HG03460 (cell line): ENCODE data around the gene KCNT2.

ENCODE experiments used
- ATAC-seq: cut with Tn5 transposase; IDR thresholded peaks from one replicate; pipeline ENCODE4 v1.9.1; 2021; ENCODE audit not compliant: unreplicated experiment

The KCNT2 gene

DNA sequence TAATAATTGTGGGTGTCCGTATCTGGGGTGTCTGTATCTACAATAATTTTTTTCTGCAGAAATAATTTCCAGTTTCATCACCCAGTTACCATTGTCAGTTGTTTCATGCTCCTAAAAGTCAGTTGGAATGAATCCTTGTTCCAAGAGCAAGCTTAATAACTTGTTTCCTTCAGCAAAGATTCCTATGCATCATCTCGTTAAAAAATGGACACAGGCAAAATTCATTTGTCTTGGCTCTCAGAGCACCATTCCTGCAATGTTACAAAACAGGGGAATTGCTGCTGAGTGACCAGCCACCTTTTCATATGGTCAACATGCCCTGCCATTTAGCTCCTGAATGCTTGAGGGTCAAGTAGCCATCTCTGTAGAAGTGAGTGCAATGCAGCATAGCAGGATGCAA is 393.4 kb downstream of the KCNT2 start:
- ATAC-seq, result no peak

- ATAC-seq, result no peak
These were observed 398.3 kb downstream of the KCNT2 start for GRCh38 chr1:196209983-196210382.

DNA sequence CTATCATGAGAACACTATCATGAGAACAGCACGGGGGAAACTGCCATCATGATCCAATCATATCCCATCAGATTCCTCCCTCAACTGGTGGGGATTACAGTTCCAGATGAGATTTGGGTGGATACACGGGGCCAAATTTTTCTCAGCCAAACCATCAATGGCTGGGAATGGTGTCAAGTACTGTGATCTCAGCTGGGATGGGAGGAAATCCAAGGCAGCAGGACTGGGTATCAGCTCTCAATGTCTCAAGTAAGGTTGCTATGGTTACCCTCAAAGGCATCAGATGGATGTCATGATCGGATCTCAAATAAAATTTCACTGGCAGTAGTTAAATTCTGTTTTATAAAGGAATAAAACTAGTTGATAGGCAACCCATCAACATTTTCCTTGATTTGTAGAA is 399.0 kb downstream of the KCNT2 start:
- ATAC-seq, result no peak

DNA sequence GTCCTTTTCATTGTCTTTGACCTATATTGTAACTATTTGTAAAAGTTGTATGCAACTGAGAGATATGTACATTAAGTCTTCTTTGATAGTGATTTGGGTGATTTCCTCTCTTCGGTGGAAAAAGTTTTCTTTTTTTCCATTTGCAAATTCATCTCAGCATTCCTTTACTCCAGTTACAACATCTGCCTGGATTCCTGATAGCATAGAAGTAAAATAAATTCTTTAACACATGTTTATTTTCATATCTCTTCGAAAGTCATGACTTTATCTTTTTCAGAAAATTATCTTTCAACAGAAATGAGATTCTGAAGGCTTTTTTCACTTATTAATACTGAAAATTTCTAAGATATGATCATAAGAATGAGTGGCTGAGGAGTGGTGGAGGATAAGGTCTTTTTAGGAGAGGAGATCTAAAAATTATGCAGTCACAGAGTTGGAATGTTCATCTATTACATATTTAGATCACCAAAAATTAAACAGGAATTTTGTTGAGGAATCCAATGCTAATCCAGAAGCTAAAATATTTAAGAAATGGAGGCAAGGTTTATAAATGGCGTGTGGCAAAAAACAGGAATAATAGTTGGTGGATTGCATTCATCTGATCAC is 400.5 kb downstream of the KCNT2 start:
- no peak for ATAC-seq

DNA sequence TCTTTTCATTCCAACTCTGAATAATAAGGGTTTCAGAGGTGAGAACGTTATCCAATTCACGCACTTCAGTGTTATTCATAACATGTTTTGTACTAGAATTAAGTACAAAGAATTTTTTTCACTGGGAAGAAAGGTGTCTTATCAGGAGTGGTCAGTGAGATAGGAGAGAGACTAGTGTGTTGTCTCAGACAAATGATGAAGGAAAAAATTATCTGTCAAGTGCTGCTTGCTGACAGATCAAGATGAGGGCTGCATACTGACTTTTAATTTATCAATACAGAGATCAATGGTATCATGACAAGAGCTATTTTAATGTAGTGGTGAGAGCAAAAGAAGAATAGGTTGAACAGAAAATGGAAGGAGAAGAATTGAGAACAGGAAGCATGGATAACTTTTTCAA is 402.4 kb downstream of the KCNT2 start:
- no peak for ATAC-seq

DNA sequence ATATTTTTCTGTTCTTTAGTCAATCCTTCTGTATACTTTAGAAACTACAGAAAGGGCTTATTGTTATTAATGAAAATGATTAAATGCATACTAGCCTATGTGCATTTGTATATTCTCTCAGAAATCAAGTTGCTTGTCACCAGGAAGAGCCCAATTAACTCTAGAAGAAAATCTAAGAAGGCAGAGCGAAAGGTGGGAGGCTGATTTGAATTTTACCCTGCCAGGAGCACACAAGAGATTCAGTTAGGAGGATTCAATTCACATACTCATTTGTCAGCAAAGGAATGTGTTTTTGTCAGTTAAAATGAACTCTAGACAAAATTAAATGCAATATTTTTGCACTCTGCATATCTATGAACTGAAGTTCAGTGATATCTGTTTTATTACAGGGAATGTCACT is 411.8 kb downstream of the KCNT2 start:
- no peak for ATAC-seq

DNA sequence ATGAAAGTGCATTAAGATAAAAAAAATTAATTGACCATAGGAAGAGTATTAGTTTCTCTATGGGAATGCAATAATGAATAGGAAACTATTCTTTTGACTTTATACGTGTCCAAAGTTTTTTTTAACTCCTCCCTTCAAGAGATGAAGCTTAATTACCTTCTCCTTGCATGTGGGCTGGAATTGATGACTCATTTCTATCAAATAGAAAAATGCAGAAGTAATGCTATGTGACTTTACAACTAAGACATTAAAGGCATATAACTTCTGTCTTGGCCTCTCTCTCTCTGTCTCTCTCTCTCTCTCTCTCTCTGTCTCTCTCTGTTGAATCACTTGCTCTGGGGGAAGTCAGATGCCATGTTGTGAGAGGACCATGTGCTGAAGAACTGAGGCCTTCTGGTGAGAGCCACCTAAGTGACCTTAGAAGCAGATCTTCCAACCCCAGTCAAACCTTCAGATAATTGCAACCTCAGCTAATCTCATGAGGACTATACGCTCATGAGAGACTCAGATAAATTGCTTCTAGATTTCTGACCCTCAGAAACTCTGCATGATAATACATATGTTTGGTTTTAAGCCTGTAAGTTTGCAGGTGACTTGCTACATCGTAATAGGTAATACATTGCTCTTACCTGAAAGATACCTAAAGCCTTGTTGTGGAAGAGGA is 414.2 kb downstream of the KCNT2 start:
- ATAC-seq, result no peak

- no peak for ATAC-seq
These were observed 424.3 kb downstream of the KCNT2 start for GRCh38 chr1:196183941-196184340.

DNA sequence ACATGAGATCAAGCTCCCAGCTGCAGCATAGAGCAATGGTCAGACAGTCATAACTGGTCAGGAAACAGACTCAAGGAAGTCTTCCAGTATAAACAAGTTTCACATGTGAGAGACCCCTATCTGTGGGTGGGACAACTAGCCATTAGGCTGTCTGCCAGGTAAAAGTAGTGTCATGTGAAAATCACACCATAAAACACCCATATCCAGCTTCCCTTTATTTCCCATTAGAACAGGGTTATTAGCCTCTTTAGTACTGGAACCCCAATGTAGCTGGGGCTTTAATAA is 426.7 kb downstream of the KCNT2 start:
- ATAC-seq, result no peak

- no peak for ATAC-seq
These were observed 427.2 kb downstream of the KCNT2 start for GRCh38 chr1:196180847-196181593.

GRCh38 chr1:196178083-196178635 is 430.1 kb downstream of the KCNT2 start:
- no peak for ATAC-seq
